ENCODE data around the gene SYT13. TPM values are rescaled to one million over a fixed set of nuclear protein-coding genes. Genes with fewer than 3 reads are reported as not detected.

The SYT13 gene
- total RNA-seq, 1 experiment from 2014 or later = 4.3 TPM

DNA sequence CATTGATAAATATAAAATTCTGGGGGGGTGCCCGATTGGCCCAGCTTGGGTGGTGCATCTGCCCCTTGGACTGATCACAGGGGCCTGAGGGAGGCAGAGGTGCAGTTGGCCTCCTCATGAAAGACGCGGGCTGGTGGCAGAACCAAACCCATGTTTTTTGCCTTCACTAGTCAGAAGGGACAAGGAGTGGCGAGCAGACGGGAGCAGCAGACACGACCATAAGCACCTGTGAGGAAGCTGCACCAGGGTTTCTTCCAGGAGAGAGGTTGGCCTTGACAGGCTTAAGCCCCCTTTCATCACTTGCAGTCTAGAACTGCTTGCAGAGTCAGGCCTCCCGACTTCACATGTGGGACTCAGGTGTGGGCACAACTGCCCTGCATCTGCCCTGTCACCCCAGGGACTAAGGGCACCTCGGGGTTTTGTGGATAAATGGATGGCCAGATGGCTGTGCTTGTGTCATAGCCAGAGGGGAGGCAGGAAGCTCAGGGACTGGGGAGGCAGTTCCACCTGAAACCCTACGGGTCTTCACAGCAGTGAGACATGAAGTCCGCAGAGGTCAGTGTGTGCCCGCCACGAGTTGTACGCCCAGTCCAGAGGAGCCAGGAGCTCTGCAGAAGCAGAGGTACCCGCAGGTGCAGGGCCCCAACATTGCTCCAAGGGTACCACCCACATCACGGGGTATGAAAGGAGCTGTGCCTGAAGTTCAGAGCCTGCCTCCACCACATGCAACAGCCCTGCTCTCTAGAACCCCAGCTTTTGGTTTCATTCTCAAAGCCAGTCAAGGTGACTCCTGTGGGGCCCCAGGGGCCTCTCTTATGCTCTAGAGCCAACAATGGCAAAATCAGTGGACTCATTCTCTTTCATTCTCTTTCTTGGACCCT lies 18.2 kb upstream of the SYT13 start:
- Mint-ChIP-seq H3K4me3 (no peak overlapping the region; a peak in 1 of 5 replicates), H3K27me3 (ENCODE audit: low read depth) (peaks cover 18% of the 10 kb centered on the region), H3K27ac (no peak overlapping the region), H3K4me1 (peaks cover 0 to 1% of the 10 kb centered on the region in 2 experiments; a peak in 2 of 4 replicates), H3K36me3 (ENCODE audit: insufficient read depth in 1 of 3, low read depth in 3 of 3) (no peaks in the 10 kb centered on the region), H3K9me3 (no peaks in the 10 kb centered on the region; a peak in 1 of 5 replicates)
- Histone ChIP-seq H3K79me2 (ENCODE audit: insufficient read depth, low read length) (no peaks in the 10 kb centered on the region), H2BK5ac (ENCODE audit: insufficient read length, low read length) (no peak overlapping the region), H4K5ac (ENCODE audit: insufficient read length, low read depth, low read length) (no peak overlapping the region), H3K23me2 (ENCODE audit: insufficient read length, low read depth, low read length, poor library complexity, severe bottlenecking) (no peaks in the 10 kb centered on the region), H2AFZ (ENCODE audit: low read length) (no peak overlapping the region), H2AK5ac (ENCODE audit: insufficient read length, low read length) (no peak overlapping the region), H3K56ac (ENCODE audit: insufficient read length, low read depth, low read length) (no peak overlapping the region), H2BK20ac (ENCODE audit: low read depth, low read length, poor library complexity, severe bottlenecking) (no peak overlapping the region), H4K8ac (replicated peaks; ENCODE audit: insufficient read length, low read depth, low read length) (no peak overlapping the region), H2BK12ac (ENCODE audit: insufficient read length, low read depth, low read length) (no peak overlapping the region), H3K27ac (ENCODE audit: insufficient read length, low read depth, low read length) (no peak overlapping the region), H3K4me2 (ENCODE audit: insufficient read depth, insufficient read length, low read length) (no peak overlapping the region), H3K27me3 (ENCODE audit: insufficient read depth, low read length) (no peaks in the 10 kb centered on the region; the same call in 1 of the 2 replicates), H4K91ac (ENCODE audit: insufficient read length, low read depth, low read length) (no peak overlapping the region), H3T11ph (ENCODE audit: low read length) (no peak overlapping the region), H3K23ac (ENCODE audit: insufficient read length, low read depth, low read length) (no peak overlapping the region), H3K18ac (ENCODE audit: insufficient read length, low read depth, low read length) (no peak overlapping the region), H3K4ac (ENCODE audit: low read depth, low read length) (no peak overlapping the region), H3K79me1 (ENCODE audit: insufficient read depth, low read depth, low read length, poor library complexity, severe bottlenecking) (no peaks in the 10 kb centered on the region), H3K14ac (ENCODE audit: insufficient read depth, low read length) (no peak overlapping the region), H2BK15ac (ENCODE audit: low read depth, low read length) (no peak overlapping the region), H3K9me3 (ENCODE audit: control insufficient read depth, low read depth, low read length) (no peaks in the 10 kb centered on the region), H2BK120ac (ENCODE audit: low read depth, low read length, poor library complexity, severe bottlenecking) (no peak overlapping the region), H3K4me1 (ENCODE audit: insufficient read depth, low read length) (no peaks in the 10 kb centered on the region), H3K9ac (ENCODE audit: extremely low read depth, insufficient read length, low read length) (no peak overlapping the region), H4K20me1 (ENCODE audit: control insufficient read depth, insufficient read depth, insufficient read length) (no peaks in the 10 kb centered on the region)
- no peak for DNase-seq
- TF ChIP-seq, protein P1, sequence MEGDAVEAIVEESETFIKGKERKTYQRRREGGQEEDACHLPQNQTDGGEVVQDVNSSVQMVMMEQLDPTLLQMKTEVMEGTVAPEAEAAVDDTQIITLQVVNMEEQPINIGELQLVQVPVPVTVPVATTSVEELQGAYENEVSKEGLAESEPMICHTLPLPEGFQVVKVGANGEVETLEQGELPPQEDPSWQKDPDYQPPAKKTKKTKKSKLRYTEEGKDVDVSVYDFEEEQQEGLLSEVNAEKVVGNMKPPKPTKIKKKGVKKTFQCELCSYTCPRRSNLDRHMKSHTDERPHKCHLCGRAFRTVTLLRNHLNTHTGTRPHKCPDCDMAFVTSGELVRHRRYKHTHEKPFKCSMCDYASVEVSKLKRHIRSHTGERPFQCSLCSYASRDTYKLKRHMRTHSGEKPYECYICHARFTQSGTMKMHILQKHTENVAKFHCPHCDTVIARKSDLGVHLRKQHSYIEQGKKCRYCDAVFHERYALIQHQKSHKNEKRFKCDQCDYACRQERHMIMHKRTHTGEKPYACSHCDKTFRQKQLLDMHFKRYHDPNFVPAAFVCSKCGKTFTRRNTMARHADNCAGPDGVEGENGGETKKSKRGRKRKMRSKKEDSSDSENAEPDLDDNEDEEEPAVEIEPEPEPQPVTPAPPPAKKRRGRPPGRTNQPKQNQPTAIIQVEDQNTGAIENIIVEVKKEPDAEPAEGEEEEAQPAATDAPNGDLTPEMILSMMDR (conservative IDR thresholded peaks at IDR 0.05) = no peak
- no CpG with 5 or more reads among the region's 15 CpGs for WGBS (ENCODE audit: extremely low coverage, insufficient read length, low lambda C conversion rate)
